CD1c-positive myeloid dendritic cell (primary cell): Measurements from ENCODE around the gene ZNF644.
"Not testable (repeated sequence)": the region's sequence is repeated elsewhere in the genome, so short reads cannot be mapped to it uniquely, and the experiment has no call there.

Experiments
- DNase-seq: peaks from one replicate; pipeline ENCODE4 v3.0.0-alpha.2; 2016; ENCODE audit errors: extremely low spot score

The ZNF644 gene

DNA sequence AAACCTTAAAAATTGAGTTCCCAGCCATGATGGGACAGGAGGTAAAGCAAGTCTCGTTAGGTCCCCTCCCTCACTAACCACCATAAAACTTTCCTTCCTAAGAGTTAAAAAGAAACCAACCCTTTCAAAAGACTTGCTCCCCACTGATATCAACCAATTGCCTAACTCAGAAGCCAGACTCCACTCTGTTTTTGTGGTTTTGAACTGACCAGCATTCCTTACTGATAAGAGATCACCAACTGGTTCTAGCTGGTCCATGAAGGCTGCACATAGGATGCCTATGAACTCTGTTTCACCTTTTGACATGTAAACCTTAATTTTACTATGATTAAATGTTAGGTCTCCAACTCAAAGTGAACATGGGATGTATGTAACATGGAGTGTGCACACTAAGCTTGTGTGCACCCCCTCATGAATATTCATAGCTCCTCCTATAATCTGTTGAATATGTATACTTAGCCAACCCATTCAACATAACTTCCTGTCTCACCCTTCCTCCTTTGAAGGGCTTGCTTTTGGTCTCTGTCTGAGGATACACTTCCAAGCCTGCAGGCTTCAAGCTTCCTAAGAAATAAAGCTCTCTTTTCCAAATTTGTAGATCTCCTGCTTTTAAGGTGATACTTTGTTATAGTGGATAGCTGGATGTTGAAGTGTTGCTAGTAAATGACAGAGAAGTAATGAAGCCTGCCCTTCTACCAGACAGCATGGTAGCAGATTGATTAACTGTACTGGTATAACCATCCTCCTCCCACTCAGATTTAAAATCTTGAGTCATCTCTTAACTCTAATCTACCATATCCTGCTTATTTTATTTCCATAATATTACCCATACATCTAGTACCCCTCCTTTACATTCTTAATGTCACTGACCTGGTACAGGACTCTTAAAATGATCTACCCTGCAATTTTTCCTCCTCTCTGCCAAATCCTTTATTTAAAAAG lies 95.6 kb downstream of the ZNF644 start:
- no peak for DNase-seq

DNA sequence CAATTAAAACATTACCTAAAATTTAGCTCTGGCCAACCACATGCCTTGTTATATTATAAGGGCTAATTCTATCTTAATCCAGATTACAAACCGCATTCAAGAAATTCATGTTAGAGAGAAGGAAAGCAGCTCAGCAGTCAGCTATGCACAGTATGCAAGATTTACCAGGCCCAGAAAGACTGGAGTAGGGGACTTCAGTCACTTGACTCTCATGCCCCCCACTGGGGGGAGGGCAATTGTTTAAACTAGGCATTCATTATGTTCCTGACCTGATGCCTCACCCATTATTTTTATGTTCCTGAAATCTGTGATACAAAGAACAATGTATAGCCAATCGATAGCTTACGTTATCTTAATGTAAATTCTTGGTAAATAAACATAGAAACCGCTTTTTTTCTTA lies 96.9 kb downstream of the ZNF644 start:
- no peak for DNase-seq

DNA sequence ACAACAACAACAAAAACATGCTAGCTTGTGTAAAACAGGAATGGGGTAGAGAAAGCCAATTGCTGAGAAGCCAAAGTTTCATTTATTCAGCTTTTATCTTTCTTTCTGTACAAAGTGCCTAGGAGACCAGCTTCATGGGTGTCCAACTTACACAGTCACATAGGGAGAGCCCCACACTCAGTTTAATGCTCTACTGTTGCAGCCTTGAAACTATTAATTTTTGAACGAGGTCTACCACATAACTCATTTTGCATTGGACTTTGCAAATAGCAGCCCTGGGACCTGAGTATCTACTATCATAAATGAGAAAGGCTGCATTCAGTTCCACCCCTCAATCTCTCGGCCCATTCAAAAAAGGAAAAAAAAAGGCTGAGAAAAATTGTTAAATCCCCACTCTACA lies 98.8 kb downstream of the ZNF644 start:
- DNase-seq: no peak

DNA sequence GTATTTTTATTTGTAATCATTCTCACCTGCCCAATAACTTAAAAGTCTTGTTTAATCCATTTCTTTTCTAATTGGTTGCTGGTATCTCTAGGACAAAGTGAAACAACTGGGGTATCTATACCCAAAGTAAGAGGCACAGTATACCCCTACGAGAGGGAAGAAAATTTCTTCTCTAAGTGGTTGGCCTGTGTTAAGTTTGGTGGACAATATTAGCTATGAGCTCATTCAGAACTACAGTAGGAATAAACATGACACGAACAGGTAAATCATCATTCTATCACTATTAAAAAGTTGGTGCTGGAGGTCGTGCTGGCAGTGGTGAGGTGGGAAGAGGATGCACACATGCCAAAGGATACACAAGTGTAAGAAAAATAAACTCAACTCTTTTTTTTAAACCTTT lies 99.6 kb downstream of the ZNF644 start:
- no peak for DNase-seq

DNA sequence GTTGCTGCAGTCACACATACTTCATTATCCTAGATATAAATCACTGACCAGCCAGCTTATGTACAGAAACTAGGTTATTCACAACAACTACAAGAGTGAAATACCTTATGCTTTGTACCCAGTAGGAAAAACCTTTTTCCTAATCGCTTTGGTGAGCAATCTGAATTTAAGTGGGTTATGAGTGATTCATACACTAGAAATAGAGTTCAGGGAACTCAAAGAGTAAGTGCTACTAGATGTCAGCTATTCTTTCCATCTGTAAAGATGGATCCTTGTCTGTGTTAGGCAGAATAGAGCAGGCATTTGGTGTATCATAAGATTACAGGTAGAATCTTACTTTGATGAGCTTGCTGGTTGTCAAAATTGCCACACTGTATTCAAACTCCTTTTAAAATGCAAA lies 101.9 kb downstream of the ZNF644 start:
- no peak for DNase-seq

DNA sequence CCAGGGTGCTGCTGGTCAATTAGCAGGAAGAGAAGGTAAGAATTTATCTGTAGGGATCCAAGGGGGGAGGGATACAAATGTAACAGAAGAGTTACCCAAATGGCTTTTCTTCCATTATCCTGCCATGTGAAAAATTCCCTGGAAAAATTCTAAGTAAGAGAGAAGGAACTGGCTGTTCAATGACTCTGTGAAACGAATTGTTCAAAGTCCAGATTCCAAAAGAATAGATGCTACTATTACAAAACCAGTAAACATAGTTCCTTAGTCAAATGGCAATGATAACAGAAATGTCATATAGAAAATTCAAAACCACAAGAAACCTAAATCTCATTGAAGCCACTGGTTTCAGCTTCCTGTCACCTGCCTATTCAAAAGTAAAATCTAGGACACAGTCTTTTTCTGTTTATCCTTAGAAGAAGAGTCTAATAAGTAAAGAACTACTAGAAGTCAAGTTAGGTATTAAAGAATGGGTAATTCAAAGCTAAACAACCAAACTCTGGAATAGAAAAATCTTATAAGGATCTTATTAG lies 102.6 kb downstream of the ZNF644 start:
- no peak for DNase-seq

DNA sequence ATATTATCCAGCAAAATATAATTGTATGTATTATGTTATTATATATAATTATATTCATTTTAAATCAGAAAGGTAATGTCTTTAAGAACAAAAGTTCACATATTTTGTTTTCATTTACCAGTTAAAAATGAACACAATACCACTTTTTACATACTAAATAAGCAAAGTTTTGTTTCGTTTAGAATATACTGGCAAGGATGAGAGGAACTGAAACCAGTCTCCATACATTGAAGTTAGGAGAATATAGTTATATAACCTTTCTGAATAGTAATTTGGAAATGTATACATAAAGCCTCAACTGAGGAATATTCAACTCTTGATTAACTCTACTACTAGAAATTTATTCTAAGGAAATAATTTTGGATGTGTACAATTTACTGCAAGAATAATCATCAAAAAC lies 110.5 kb downstream of the ZNF644 start:
- no peak for DNase-seq

DNA sequence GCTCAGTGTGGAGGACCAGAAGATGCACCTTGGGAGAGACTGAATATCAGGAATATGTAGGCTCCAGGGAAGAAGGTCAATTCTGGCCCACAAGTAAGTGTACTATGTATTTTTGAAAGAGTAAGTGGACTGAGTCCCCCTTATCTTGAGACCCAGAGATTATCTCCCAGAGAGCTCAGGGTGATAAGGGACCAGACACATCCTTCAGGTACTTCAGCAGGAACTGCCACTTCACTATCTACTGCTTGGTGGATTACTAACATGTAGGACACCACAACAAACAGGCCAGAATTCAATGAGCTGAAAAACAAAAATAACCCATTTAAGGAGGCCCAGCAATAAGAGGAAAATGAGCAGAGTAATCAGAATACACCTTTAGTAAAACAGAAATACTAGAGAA lies 119.2 kb downstream of the ZNF644 start:
- no peak for DNase-seq

DNA sequence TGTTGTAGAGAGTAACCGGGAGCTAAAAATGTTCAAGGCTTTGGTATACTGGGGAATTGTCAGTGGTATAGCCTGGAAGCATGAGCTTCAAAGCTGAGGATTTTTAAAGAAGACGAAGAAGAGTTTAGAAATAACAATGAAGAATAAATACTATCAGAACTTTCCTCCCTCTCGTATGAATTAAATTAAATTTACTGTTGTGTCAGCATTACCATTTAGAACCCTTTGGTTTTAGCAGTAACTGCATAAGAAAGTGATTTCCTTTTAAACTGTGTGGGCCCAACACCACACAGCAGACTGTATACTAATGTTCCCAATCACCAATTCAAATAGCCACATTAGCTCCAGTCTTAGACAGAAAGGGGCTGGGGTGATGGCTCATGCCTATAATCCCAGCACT lies 122.6 kb downstream of the ZNF644 start:
- DNase-seq: no peak

DNA sequence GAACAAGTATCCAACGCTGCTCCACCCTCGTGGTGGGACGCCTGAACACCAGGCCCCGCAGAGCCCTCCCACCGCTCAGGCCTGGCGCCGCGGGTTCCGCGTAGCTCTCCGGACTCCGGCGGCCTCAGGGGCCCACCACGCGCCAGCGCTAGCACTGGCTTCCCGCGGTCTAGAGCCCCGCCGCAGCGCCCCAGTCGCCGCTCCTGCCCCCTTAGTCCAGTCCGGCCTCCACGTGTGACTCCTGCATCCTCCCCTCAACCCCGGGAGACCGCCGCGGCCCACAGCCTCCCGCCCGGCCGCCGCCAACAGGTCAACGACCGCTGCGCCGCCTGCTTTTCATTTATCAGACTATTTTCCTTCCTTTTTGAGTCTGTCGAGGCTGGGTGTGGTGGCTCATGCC lies 128.2 kb downstream of the ZNF644 start:
- not testable (repeated sequence) for DNase-seq

DNA sequence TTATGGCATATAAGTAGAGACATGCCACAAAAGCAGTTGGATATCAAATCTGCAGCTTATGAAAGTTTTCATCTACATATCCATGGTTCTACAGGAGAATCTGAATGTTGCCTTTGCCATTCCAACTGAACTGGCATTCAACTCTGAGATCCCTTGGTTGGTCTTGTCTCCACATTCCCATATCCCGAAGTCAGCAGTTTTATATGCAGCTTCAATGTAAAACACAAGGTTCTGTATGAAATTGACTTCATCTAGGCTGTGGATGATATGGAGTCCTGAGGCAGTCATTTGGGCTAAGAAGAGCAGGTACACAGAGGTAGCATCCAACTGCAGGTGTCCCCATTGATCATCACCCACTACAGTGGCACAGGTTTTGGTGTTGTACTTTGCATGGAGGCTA lies 129.0 kb downstream of the ZNF644 start:
- not testable (repeated sequence) for DNase-seq

DNA sequence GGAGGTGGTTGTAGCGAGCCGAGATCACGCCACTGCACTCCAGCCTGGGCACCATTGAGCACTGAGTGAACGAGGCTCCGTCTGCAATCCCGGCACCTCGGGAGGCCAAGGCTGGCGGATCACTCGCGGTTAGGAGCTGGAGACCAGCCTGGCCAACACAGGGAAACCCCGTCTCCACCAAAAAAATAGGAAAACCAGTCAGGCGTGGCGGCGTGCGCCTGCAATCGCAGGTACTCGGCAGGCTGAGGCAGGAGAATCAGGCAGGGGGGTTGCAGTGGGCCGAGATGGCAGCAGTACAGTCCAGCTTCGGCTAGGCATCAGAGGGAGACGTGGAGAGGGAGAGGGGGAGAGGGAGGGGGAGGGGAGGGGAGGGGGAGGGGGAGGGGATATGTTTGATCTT lies 129.6 kb downstream of the ZNF644 start:
- DNase-seq: not testable (repeated sequence)

DNA sequence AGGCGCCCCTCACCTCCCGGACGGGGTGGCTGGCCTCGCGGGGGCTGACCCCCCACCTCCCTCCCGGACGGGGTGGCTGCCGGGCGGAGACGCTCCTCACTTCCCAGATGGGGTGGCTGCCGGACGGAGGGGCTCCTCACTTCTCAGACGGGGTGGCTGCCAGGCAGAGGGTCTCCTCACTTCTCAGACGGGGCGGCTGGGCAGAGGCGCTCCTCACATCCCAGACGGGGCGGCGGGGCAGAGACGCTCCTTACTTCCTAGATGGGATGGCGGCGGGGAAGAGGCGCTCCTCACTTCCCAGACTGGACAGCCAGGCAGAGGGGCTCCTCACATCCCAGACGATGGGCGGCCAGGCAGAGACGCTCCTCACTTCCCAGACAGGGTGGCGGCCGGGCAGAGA lies 130.1 kb downstream of the ZNF644 start:
- not testable (repeated sequence) for DNase-seq

DNA sequence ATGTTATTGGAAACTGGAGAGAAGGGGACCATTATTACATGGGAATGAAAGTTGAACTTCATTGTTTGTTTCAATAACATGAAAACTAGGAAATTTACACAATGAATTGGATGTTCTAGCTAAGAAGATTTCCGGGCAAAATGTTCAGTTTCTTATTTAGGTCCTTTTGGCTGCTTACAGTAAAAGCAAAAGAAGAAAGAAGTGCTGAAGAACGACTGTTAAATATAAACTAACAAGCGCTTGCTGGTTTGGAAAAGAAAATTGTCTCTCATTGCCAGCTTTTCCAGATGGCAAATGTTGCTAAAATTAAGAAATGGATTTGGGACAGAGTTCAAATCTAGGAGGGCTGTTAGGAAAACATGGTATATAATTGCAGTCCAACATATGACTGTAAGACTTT lies 139.6 kb downstream of the ZNF644 start:
- no peak for DNase-seq

DNA sequence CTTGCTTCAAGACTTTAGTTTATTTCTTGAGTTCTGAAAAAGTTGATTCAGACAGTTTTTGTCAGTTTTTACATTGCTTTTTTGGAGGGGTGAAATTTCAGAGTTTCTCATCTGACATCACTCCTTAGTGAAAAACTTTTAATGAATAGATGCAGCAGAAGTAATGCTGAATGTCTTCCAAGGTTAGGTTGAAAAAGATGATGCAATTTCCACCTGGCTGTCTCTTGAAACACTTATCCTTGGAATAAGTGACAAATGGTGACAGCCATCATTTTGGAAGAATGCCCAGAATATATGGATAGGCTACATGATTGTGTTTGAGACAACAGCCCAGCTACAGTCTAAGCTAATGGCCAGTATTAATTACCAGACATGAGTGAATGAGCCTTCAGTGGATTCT lies 140.8 kb downstream of the ZNF644 start:
- DNase-seq: no peak

DNA sequence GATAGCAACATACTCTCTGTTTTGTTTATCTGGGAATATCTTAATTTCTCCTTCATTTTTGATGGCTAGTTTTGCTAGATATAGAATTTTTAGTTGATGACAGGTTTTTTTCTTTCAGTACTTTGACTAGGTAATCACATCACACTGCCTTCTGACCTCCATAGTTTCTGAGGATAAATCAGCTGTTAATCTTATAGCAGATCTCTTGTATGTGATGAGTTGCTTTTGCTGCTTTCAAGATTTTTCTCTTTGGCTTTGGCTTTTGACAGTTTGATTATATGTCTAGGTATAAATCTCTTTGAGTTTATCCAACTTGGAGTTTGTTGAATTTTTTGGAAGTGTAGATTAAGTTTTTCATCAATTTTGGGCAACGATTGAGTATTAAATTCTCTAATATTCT lies 142.6 kb downstream of the ZNF644 start:
- DNase-seq: no peak

DNA sequence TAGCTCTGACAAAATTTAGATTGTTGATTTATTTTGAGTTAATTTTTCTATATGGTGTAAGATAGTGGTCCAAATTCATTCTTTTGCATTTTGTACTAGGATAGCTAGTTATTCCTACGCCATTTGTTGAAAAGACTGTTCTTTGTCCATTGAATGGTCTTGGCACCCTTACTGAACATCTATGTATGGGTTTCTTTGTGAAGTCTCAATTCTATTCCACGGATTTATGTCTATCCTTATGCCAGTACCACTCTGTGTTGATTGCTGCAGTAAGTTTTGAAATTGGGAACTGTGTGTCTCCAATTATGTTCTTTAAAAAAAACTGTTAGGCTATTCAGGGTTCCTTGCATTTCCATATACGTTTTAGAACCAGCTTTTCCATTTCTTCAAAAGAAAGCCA lies 145.7 kb downstream of the ZNF644 start:
- DNase-seq: no peak
